GM21515 (cell line): ENCODE results near the gene FLII.

ENCODE experiments used
- ATAC-seq: cut with Tn5 transposase; IDR thresholded peaks from one replicate; pipeline ENCODE4 v1.9.1; 2021; ENCODE audit not compliant: unreplicated experiment

FLII gene

GRCh38 chr17:18245038-18245776 lies 13.3 kb downstream of the FLII start:
- no peak for ATAC-seq

DNA sequence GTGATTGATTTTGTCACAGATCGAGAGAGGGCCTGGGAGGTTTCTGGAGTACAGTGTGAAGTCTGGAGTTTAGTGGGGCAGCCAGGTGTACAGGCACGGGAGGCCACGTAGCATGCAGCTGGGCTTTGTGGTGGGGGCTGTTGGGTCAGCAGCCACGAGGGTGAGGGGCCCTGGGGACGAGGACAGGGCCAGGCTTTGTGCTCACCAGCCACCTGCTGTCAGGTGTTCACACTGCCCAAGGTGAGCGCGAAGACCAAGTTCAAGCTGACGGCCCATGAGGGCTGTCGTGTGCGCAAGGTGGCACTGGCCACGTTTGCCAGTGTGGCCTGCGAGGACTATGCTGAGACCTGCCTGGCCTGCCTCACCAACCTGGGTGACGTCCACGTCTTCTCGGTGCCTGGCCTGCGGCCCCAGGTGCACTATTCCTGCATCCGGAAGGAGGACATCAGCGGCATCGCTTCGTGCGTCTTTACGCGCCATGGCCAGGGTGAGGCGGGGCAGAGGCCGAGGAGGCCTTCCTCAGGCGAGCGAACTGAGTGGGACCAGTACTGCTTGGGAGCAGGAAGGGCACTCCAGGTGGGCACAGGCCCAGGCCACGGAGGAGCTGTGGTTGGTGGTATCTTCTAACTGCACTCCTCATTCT lies 17.2 kb downstream of the FLII start:
- no peak for ATAC-seq

- no peak for ATAC-seq
These were observed 18.1 kb downstream of the FLII start for GRCh38 chr17:18240449-18240848.

GRCh38 chr17:18238299-18238698 lies 20.2 kb downstream of the FLII start:
- no peak for ATAC-seq

DNA sequence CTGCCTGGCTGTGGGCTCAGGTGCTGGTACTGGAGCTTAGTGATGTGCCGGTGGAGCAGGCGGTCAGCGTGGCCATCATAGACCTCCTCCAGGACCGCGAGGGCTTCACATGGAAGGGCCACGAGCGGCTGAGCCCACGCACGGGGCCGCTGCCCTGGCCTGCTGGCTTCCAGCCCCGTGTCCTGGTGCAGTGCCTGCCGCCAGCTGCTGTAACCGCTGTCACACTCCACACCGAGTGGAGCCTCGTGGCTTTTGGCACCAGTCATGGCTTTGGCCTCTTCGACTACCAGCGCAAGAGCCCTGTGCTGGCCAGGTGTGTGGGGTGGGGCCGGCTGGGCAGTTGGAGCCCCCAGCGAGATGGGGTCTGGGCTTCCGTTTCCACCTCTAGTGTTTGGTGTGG lies 21.1 kb downstream of the FLII start:
- ATAC-seq = no peak

- ATAC-seq = no peak
These were observed 22.0 kb downstream of the FLII start for GRCh38 chr17:18236494-18236893.

DNA sequence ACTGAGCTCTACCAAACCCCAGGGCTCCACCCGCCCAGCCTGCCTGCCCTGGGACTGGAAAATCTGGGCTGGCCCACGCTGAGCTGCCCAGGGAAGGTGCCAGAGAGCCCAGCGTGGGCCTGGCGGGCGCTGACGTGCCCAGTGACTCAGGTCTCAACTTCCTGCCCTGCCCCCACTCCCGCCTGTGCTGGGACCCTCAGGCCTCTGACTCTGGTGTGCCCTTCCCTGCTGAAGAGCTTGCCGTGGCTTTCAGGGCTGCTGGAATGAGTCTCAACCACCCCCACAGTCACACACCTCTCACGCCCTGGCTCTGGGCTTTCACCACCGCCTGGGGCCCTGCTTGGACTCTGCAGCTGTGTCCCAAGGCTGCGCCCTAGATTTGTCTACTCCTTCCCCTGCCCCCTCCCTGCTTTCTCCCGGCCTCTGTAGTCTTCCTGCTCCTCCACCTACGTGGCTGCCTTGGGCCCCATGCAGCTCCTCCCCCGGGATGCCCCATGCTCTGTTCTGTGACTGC lies 22.7 kb downstream of the FLII start:
- no peak for ATAC-seq

- no peak for ATAC-seq
These were observed 23.6 kb downstream of the FLII start for GRCh38 chr17:18234853-18235380.

DNA sequence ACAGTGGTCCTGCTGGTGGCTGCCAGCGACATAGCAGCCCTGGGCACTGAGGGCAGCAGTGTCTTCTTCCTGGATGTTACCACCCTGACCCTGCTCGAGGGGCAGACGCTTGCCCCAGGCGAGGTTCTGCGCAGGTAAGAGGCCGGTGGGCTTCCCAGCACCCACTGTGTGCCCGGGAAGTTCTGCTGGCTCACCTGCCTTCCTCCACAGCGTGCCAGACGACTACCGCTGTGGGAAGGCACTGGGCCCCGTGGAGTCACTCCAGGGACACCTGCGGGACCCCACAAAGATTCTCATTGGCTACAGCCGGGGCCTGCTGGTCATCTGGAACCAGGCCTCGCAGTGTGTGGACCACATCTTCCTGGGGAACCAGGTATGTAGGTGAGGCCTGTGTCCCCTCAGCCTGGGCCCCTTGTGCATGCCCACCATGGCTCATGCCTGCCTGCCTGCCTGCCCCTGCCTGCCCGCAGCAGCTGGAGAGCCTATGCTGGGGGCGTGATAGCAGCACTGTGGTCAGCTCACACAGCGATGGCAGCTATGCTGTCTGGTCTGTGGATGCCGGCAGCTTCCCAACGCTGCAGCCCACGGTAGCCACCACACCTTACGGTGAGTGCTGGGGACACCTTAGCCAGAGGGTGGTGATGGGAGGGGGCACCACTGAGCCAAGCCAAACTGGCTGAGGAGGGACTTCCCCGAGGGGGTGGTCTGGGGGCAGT lies 24.6 kb downstream of the FLII start:
- no peak for ATAC-seq

DNA sequence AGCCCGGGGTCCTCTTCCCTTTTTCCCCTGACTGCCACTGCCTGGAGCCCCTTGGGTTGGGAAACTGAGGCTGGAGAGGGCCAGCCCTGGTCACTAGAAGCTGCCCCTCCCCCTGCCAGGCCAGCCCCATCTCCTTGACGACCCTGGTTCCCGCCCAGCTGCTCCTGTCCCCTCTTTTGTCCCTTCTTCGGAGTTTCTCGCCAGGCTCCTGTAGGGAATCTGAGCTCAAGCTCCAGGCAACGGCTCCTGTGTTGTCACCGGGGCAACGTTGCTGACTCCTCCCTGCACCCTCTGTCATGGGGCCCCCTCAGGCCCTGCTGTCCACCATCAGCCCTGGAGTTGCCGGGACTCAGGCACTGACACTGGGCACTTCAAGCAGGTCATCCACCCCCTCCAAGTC lies 27.4 kb downstream of the FLII start:
- no peak for ATAC-seq

DNA sequence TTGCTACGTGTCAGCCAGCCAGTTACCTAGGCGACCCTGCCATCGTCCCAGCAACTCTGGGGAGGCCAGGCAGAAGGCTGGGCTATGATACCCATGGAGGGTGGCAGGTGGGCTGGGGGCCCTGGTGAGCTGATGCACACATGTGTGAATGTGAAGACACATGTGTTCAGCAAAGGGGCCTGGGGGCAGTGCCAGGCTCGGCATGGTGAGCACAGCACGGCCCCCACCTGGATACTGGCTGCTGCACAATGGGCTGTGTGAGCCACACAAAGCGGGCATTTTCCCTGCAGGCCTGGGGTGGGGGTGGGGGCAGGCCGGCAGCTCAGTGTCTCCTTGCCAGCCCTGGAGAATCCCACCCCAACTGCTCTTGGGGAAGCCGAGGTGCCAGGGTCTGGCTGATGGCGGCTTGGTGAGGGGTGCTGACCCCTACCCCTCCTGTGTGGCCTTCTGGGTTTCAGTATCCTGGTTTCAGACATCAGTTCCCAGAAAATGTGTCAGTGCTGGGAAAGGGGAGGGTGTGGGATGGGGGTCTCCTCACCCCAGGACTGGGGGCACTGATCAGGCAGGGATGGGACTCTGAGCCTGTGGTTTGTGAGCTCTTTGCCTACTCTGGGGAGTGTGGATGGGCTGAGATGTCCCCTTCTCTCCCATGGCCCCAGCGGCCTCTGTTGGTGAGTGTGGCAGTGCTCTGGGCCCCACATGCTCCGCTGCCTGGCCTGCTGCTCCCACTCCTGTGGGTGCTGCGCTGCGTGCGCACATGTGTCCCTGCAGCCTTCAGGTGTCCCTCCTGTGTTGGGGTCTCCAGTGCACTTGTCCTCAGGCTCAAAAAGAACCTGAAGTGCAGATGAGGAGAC lies 28.0 kb downstream of the FLII start:
- ATAC-seq = no peak

DNA sequence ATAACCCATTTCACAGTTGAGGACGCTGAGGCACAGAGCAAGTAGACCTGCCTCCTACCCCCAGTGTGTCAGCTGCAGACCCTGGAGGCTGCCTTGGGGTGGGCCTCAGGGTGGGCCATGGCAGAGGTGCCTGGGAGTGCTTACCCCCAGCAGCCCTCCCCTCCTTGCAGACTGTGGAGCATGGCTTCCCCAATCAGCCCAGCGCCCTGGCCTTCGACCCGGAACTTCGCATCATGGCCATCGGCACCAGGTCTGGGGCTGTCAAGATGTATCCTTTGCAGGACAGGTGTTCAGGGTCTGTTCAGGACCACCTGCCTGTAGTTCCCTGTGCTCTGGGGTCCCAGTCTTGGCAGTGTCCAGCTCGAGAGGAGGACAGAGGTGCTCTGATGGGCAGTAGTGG lies 28.8 kb downstream of the FLII start:
- no peak for ATAC-seq

- no peak for ATAC-seq
These were observed 29.3 kb downstream of the FLII start for GRCh38 chr17:18229254-18229653.

- no peak for ATAC-seq
These were observed 30.3 kb downstream of the FLII start for GRCh38 chr17:18228176-18228682.

GRCh38 chr17:18227635-18228034 lies 30.9 kb downstream of the FLII start:
- no peak for ATAC-seq

DNA sequence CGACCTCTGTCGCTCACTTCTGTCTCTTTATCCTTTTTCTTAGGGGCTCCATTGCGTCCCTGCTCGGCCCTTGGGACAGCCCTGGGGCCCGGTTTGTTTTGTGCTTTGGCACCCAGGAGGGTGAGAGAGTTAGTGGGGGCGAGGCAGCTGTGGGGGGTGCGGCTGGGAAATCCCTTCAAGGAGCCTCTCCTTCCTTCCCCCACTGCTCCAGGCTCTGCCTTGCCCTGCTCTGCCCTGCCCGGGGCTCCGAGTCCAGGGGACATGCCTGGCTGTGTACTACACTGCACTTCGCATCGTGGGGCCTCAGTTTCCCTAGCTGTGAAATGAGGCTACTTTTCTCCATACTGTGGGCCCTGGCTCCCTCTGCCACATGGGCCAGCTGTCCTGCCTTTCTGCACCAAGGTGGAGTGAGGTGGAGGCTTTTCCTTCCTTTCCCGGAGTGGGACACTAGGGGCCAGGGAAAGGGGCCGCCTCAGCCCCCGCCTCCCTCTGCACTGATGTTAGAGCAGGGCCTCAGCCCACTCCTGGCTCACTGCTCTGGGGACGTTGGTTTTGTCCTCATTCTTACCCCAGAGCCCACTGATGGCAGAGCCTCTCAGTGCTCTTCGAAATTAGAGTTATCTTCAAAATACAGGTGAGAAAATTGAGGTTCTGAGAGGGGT lies 32.1 kb downstream of the FLII start:
- ATAC-seq = no peak

- peak; percentile 9 for ATAC-seq
These were observed 32.8 kb downstream of the FLII start for GRCh38 chr17:18225642-18226283.

- peak; percentile 88 for ATAC-seq
These were observed 33.4 kb downstream of the FLII start, which contains the start of gene LLGL1 for GRCh38 chr17:18225121-18225641. Gene LLGL1, plus strand, starts transcription at chr17:18225635. Its CDS starts 48 bp downstream, at chr17:18225683.
